IMR-90 (cell line): ENCODE measurements around the gene RND3. TPM values are rescaled to one million over a fixed set of nuclear protein-coding genes. Genes with fewer than 3 reads are reported as not detected.

Experiments used
- ATAC-seq: fragments of 200-7000 bp; cut with Tn5 transposase; 2 replicates; pipeline ENCODE4 v1.9.1; 2020; ENCODE audit warnings: low read depth, mild to moderate bottlenecking, moderate library complexity
- BruUV-seq: library from RNA; stranded (reverse); fragments of 400-500 nt; replicated peaks from 2 replicates; lab custom pipeline; 2021; lab: Mats Ljungman, UMichigan
- CTCF ChIA-PET: fragments of 300-600 bp; formaldehyde crosslinking; extraction: SDS; loops from one replicate; lab custom pipeline; 2021; ENCODE audit warnings: antibody characterized with exemption; lab: Yijun Ruan, JAX
- POLR2A ChIA-PET: fragments of 300-600 bp; sonication (Branson Sonifier 250); formaldehyde crosslinking; loops from one replicate; lab custom pipeline; 2022; ENCODE audit warnings: antibody characterized with exemption; ENCODE audit not compliant: unreplicated experiment; lab: Charles Lee
- DNase-seq: peaks from one replicate; pipeline ENCODE4 v3.0.0; 2013
- H2AFZ ChIP-seq: replicated peaks from 2 replicates; pipeline ENCODE3; 2013; ENCODE audit warnings: low read length, mild to moderate bottlenecking; ENCODE audit not compliant: poor library complexity
- H2AK5ac ChIP-seq: 2 replicates; pipeline ENCODE4 v1.6.1; 2013; ENCODE audit warnings: low read depth, low read length, inconsistent platforms
- H2AK9ac ChIP-seq: replicated peaks from 2 replicates; pipeline ENCODE3; 2013; ENCODE audit warnings: mild to moderate bottlenecking, low read depth, low read length, moderate library complexity; ENCODE audit not compliant: poor library complexity
- H2BK120ac ChIP-seq: 2 replicates; pipeline ENCODE4 v1.6.1; 2013; ENCODE audit warnings: low read depth, low read length, inconsistent platforms
- H2BK15ac ChIP-seq: 3 replicates; pipeline ENCODE4 v1.6.1; 2013; ENCODE audit warnings: low read depth, low read length, inconsistent platforms
- H2BK20ac ChIP-seq: 2 replicates; pipeline ENCODE4 v1.6.1; 2013; ENCODE audit warnings: low read depth, mild to moderate bottlenecking, inconsistent platforms, low read length, moderate library complexity
- H2BK5ac ChIP-seq: 2 replicates; pipeline ENCODE4 v1.6.1; 2013; ENCODE audit warnings: mild to moderate bottlenecking, low read depth, low read length, inconsistent platforms; ENCODE audit not compliant: poor library complexity, severe bottlenecking
- H3K14ac ChIP-seq: replicated peaks from 2 replicates; pipeline ENCODE4 v1.6.1; 2013; ENCODE audit warnings: low read depth, low read length, inconsistent platforms
- H3K18ac ChIP-seq: 2 replicates; pipeline ENCODE4 v1.6.1; 2013; ENCODE audit warnings: low read depth, low read length, control low read depth
- H3K23ac ChIP-seq: 2 replicates; pipeline ENCODE4 v1.6.1; 2013; ENCODE audit warnings: low read depth, low read length, inconsistent platforms
- H3K27ac ChIP-seq: 2 replicates; pipeline ENCODE4 v1.5.1; 2013; ENCODE audit warnings: mild to moderate bottlenecking, control low read depth, low read length; ENCODE audit not compliant: insufficient read depth
- H3K27me3 ChIP-seq: 2 replicates; pipeline ENCODE4 v1.6.1; 2013; ENCODE audit warnings: low read length; ENCODE audit not compliant: control insufficient read depth, insufficient read depth
- H3K36me3 ChIP-seq: 2 replicates; pipeline ENCODE4 v1.6.1; 2013; ENCODE audit warnings: low read length, mixed read lengths; ENCODE audit not compliant: control insufficient read depth, insufficient read depth
- H3K4ac ChIP-seq: 2 replicates; pipeline ENCODE4 v1.6.1; 2013; ENCODE audit warnings: low read depth, low read length, inconsistent platforms
- H3K4me1 ChIP-seq: 2 replicates; pipeline ENCODE4 v1.6.1; 2013; ENCODE audit warnings: low read length, mixed read lengths; ENCODE audit not compliant: control insufficient read depth, insufficient read depth
- H3K4me2 ChIP-seq: 2 replicates; pipeline ENCODE4 v1.6.1; 2013; ENCODE audit warnings: low read depth, mild to moderate bottlenecking, control low read depth, low read length, moderate library complexity
- H3K4me3 ChIP-seq: 2 replicates; pipeline ENCODE4 v1.5.1; 2013; ENCODE audit warnings: low read depth, mild to moderate bottlenecking, control low read depth, low read length, moderate library complexity; ENCODE audit not compliant: insufficient read depth
- H3K56ac ChIP-seq: 2 replicates; pipeline ENCODE4 v1.6.1; 2013; ENCODE audit warnings: low read length, inconsistent platforms; ENCODE audit not compliant: insufficient read depth; ENCODE audit errors: extremely low read depth
- H3K79me1 ChIP-seq, 2 experiments: 2 replicates each; pipeline ENCODE4 v1.6.1; 2013; ENCODE audit warnings: low read length in 2 of 2, inconsistent platforms in 1 of 2, low read depth in 1 of 2
- H3K9ac ChIP-seq: 2 replicates; pipeline ENCODE4 v1.6.1; 2013; ENCODE audit warnings: low read depth, low read length, control low read depth
- H3K9me1 ChIP-seq: 2 replicates; pipeline ENCODE4 v1.6.1; 2013; ENCODE audit warnings: low read length, inconsistent platforms; ENCODE audit not compliant: insufficient read depth
- H3K9me3 ChIP-seq: 2 replicates; pipeline ENCODE4 v1.6.1; 2013; ENCODE audit warnings: low read length; ENCODE audit not compliant: control insufficient read depth, insufficient read depth
- H4K20me1 ChIP-seq: 2 replicates; pipeline ENCODE4 v1.6.1; 2013; ENCODE audit warnings: low read length, inconsistent platforms; ENCODE audit not compliant: insufficient read depth
- H4K5ac ChIP-seq: 2 replicates; pipeline ENCODE4 v1.6.1; 2013; ENCODE audit warnings: mild to moderate bottlenecking, low read depth, low read length, control low read depth
- H4K8ac ChIP-seq, 2 experiments: 2 replicates each; pipeline ENCODE4 v1.6.1; 2013; ENCODE audit warnings: low read depth in 2 of 2, low read length in 2 of 2, control low read depth in 1 of 2, inconsistent platforms in 1 of 2
- H4K91ac ChIP-seq: 2 replicates; pipeline ENCODE4 v1.6.1; 2013; ENCODE audit warnings: low read depth, low read length, inconsistent platforms; ENCODE audit not compliant: insufficient read depth
- BHLHE40 ChIP-seq: fragments of 150-350 bp; IDR thresholded peaks from 2 replicates; pipeline ENCODE4 v1.6.1; 2016; ENCODE audit warnings: mild to moderate bottlenecking, low read depth, low read length
- CEBPB ChIP-seq: IDR thresholded peaks from 2 replicates; pipeline ENCODE4 v1.6.1; 2012; ENCODE audit warnings: low read depth, low read length, improper control_type of control experiment
- CHD1 ChIP-seq: IDR thresholded peaks from 2 replicates; pipeline ENCODE4 v1.6.1; 2012; ENCODE audit warnings: low read depth, low read length, improper control_type of control experiment
- FOS ChIP-seq: fragments of 150-350 bp; IDR thresholded peaks from 2 replicates; pipeline ENCODE4 v1.6.1; 2016; ENCODE audit warnings: low read depth, low read length
- MAFK ChIP-seq: IDR thresholded peaks from 2 replicates; pipeline ENCODE4 v1.6.1; 2012; ENCODE audit warnings: low read depth, low read length, improper control_type of control experiment
- NFE2L2 ChIP-seq: fragments of 150-350 bp; IDR thresholded peaks from 2 replicates; pipeline ENCODE4 v1.6.1; 2016; ENCODE audit warnings: low read depth, mild to moderate bottlenecking, low read length
- RCOR1 ChIP-seq: IDR thresholded peaks from 2 replicates; pipeline ENCODE4 v1.6.1; 2012; ENCODE audit warnings: mild to moderate bottlenecking, low read length, improper control_type of control experiment; ENCODE audit not compliant: insufficient replicate concordance
- SMC3 ChIP-seq: fragments of 150-350 bp; IDR thresholded peaks from 2 replicates; pipeline ENCODE4 v1.6.1; 2016; ENCODE audit warnings: low read depth, mild to moderate bottlenecking, antibody characterized with exemption, low read length, moderate library complexity
- dilution Hi-C: fragments of 300-500 bp; cut with HindIII; formaldehyde crosslinking; loops from one replicate; pipeline ENCODE4 v1.14.3; 2018; ENCODE audit warnings: low sequenced_read_pairs; ENCODE audit not compliant: unreplicated experiment
- in situ Hi-C: fragments of 300-500 bp; cut with MboI; formaldehyde crosslinking; loops from 3 replicates; pipeline ENCODE4 v1.14.3; 2019; ENCODE audit warnings: low sequenced_read_pairs, inconsistent platforms, mixed read lengths
- intact Hi-C: fragments of 100-400 bp; cut with micrococcal nuclease; formaldehyde crosslinking; loops from 2 replicates; pipeline ENCODE4 v1.10.0; 2022
- polyA plus RNA-seq, 3 experiments: library from polyadenylated mRNA; depleted of rRNA; stranded (reverse); fragments of >200 nt; gene quantifications; 2 replicates each; pipeline ENCODE4 v1.2.3, GENCODE V29; 2012; ENCODE audit warnings: low replicate concordance in 1 of 3
- total RNA-seq: library from RNA; depleted of rRNA; stranded (reverse); fragments of >200 nt; gene quantifications from 2 replicates; pipeline ENCODE4 v1.2.3, GENCODE V29; 2012

RND3 gene
- total and polyA plus RNA-seq, 2 of the 4 experiments (the other 2 are of a cell fraction) = 111 to 449 TPM

- no peak for TF ChIP-seq SMC3
- no peak for TF ChIP-seq MAFK
Measured at GRCh38 chr2:150517951-150518680, 30.6 kb upstream of the RND3 start (continued).

GRCh38 chr2:150513647-150514046, 26.2 kb upstream of the RND3 start:
- Histone ChIP-seq H2BK20ac (no peak overlapping the region; the same call in 1 of the 2 replicates), H3K23ac (no peak overlapping the region), H2AFZ (no peak overlapping the region), H3K4me2 (0 out of 2 replicates have a peak overlapping the region, but pooled peaks have one; percentile 64), H3K4me1 (peaks cover 11% of the 10 kb centered on the region), H2AK9ac (no peak overlapping the region), H3K27me3 (no peaks in the 10 kb centered on the region), H4K91ac (no peak overlapping the region), H4K20me1 (no peaks in the 10 kb centered on the region), H3K27ac (no peak overlapping the region; the same call in 1 of the 2 replicates), H3K36me3 (no peaks in the 10 kb centered on the region), H2BK5ac (peak overlapping the region; percentile 100), H3K18ac (0 out of 2 replicates have a peak overlapping the region, but pooled peaks have one; percentile 6), H4K5ac (no peak overlapping the region), H3K14ac (no peak overlapping the region), H3K9me3 (no peaks in the 10 kb centered on the region), H3K4me3 (no peak overlapping the region), H3K79me1 (peaks cover 0 to 11% of the 10 kb centered on the region in 2 experiments; a peak in 1 of 4 replicates), H3K4ac (no peak overlapping the region), H3K56ac (peak overlapping the region; percentile 92; the same call in 1 of the 2 replicates), H3K9me1 (peaks cover 9% of the 10 kb centered on the region; the same call in 1 of the 2 replicates), H2AK5ac (no peak overlapping the region), H2BK120ac (no peak overlapping the region), H4K8ac (no peak overlapping the region; a peak in 2 of 4 replicates), H3K9ac (no peak overlapping the region), H2BK15ac (no peak overlapping the region)
- no peak for TF ChIP-seq CHD1
- peak; percentile 50; the same call in 1 of the 2 replicates for TF ChIP-seq FOS
- peak; percentile 23; the same call in 1 of the 2 replicates for TF ChIP-seq MAFK
- no peak for TF ChIP-seq RCOR1
- no peak for TF ChIP-seq SMC3
- TF ChIP-seq BHLHE40 = 0 out of 2 replicates have a peak, but pooled peaks have one; percentile 13
- peak; percentile 41; the same call in 1 of the 2 replicates for TF ChIP-seq CEBPB
- peak; percentile 60; the same call in 1 of the 2 replicates for TF ChIP-seq NFE2L2
- in situ Hi-C loops = no loop called here
- peak; percentile 91 for DNase-seq
- peak; percentile 88 for ATAC-seq
- dilution Hi-C loops = no loop called here
- no TSS peak for BruUV-seq
- ChIA-PET POLR2A (interaction anchor here (0.6 to 1.6 kb wide), 5 partner anchors 17 to 88 kb away, joined by 3 to 6 read pairs (median 3); no protein-coding TSS in a partner anchor), CTCF (interaction anchor here (0.9 to 1.5 kb wide), 2 partner anchors 17 to 87 kb away, joined by 3 to 6 read pairs; no protein-coding TSS in a partner anchor)
- intact Hi-C loops = loop anchor here (2.0 kb wide), 1 partner anchor 17 kb away; no protein-coding TSS in a partner anchor
